Glomerular endothelial cell (primary cell): ENCODE results near the gene CPAMD8. TPM values are rescaled to one million over a fixed set of nuclear protein-coding genes. Genes with fewer than 3 reads are reported as not detected.

Experiments used
- DNase-seq: peaks from one replicate; pipeline ENCODE4 v3.0.0-alpha.2; 2011; ENCODE audit warnings: low read depth, low spot score; ENCODE audit errors: extremely low read depth
- total RNA-seq: library from RNA; depleted of rRNA; stranded (reverse); fragments of >200 nt; gene quantifications from 2 replicates; pipeline ENCODE4 v1.2.3, GENCODE V29; 2015

The CPAMD8 gene
- total RNA-seq, 1 donor from 2014 or later, result 4.4 TPM

DNA sequence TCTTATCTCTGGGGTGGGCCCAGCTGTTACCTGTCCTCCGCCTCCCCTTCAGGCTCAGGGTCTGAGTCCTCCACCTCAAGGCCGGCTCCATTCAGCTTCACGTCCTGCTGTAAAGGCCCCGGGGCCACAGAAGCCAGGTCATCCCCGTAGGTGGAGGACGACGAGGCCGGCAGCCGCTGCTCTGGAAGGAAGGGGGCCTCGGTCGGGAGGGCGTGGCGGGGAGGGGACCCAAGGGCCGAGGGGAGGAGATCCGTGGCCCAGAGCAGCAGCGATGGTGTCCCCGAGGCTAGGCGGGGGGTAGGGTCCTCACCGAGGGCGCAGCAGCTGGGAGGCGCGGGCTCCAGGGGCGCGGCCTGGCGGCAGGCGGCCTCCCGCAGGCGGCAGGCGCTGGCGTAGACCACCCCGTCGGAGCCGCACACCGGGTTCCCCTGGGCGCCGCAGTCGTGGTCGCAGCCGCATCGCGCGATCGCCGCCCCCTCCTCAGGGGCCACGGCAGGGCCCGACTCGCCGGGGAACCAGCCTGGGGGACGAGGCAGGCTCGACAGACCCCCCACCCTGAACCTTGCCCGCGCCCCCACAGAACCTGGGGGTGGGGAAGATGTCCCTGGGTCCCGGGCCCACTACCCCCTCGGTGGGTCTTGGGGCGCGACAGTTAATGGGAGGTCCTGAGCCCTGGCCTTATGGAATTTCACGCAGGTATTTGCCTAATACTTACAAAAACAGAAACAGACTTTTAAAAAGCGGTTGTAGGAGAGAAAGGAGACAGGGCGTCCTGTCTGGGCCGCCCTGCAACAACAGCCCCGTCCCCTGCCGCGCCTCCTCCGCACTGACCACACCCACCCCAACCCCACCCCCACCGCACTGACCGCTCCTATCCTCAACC, 130.2 kb downstream of the CPAMD8 start:
- no peak for DNase-seq

DNA sequence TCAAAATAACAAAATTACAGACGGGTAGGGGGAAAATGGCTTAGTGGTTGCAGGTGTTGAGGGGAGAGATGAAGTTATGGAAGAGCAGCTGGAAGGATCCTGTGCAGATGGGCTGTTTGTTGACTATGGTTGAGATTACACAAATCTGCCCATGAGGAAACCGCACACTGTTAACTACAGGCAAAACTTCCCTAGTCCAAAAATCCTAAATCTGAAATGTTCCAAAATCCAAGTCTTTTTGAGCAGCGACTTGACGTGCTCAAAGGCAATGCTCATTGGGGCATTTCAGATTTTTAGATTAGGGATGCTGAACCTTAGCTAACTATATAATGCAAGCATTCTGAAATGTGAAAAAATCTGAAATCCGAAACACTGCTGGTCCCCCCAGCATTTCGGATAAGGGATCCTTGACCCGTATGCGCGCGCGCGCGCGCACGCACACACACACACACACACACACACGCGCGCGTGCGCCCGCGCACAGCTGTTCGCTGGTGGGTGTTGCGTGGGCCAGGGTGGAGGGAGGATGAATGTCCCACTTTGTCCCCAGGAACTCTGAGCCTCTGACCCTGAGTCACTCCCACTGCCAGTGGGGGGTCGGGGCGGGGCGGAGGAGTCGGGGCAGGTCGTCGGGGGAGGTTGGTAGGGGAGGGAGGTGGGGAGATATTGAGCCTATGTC, 131.0 kb downstream of the CPAMD8 start:
- no peak for DNase-seq

DNA sequence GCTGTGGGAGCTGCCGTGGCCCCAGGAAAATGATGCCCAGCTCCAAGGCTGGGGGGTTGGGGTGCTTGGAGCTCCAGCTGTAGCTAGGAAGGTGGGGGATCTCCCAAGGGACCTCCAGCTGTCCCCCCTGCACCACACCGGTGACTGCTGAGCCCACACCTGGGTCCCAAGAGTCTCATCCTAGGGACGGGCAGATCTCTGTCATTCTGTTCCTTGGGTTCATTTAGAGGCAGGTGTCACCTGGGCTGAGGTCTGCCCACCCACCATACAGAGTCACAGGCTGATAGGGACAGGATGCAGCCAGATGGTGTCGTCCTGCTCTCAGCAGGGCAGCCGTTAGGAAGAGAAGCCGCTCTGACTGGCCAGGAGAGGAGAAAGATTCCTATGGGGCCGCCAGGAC, 132.5 kb downstream of the CPAMD8 start:
- no peak for DNase-seq

DNA sequence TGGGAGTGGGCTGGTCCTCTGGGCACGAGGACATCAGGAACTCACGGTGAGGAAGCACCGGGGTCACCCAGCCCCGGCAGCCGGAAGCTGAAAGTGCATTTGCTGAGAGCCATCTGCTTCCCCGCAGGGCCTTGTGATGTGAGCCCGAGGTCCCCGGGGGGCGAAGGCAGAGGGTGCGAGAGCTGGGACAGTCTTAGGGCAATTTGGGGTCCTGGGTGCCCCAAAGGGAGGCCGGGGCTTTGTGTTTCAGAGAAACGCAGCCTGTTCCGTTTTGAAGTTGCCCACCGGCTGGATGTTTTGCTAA, 133.0 kb downstream of the CPAMD8 start:
- no peak for DNase-seq

DNA sequence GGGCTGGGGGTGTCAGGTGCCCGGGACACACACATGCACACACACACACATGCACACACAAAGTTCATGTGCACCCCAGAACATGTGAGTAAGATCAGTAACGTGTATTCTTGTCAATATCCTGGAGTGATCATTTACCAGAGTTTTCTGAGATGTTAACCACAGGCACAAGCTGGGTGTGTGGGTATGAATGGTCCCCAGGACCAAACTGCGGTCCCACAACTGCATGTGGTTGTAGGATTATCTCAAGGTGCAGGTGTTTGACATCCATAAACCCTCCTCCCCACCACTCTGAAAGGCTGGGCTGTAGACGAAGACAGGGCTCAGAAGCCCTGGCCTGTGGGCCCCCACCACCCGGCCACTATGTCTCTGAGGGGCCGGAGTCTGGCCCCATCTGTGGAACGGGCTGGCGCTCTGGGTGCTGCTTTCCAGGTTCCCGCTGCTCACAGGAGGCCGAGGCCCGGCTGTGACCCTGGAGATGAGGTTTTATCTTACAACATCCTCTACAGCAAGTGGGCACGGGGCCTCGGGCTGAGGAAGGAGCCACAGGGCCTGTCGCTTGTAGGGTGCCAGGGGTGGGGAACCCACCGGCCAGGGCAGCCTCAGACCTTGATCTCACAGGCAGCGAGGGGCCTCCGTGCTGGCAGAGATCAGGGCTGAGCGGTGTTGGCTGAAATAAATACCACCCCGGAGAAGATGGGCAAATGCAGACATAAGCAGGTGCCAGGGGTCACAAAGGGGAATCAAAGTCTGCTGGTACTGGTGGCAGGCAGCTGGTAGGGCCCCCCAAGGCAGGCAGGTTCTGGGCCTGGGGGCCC, 133.5 kb downstream of the CPAMD8 start:
- DNase-seq, result no peak

DNA sequence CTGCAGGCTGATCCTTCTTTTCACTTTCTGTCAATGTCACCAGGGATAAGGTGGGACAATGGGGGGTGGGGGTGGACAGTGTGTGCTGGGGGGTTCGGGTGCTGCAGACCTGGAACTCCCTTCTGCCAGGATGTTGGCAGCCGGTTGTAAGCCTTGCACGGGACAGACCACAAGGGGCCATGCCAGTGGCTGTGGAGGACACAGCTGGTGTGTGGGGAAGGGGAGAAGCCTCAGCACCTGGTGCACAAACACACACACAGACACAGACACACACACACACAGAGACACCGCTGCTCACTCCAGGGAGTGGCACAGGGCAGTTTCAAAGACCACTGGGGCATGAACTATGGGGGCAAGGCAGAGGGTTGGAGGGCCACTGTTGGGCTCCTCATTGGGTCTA, 134.2 kb downstream of the CPAMD8 start:
- no peak for DNase-seq

DNA sequence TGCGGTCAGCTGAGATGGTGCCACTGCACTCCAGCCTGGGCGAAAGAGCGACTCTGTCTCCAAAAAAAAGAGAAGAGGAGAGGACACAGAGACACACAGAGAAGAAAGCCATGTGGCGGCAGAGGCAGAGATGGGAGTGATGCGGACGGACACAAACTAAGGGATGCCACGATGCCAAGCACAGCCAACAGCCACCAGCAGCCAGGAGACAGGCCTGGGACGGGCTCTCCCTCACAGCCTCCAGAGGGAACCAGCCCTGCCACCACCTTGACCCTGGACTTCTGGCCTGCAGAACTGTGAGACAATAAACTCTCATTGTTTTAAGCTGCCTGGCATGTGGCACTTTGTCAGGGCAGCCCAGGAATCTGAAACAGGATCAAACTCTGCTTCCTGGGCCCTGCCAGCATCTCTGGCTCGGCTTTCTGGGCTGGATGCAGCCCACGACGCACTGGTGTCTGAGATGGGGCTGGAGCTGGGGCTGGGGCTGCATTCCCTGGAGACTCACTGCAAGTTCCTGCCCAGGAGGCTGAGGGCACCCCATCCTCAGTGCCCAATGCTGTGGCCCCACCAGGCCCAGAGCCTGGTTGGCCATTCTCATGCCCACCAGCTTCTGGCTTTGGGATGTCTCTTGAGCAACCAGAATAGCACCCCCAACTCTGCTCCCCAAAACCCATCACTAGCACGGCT, 134.8 kb downstream of the CPAMD8 start:
- DNase-seq, result no peak

DNA sequence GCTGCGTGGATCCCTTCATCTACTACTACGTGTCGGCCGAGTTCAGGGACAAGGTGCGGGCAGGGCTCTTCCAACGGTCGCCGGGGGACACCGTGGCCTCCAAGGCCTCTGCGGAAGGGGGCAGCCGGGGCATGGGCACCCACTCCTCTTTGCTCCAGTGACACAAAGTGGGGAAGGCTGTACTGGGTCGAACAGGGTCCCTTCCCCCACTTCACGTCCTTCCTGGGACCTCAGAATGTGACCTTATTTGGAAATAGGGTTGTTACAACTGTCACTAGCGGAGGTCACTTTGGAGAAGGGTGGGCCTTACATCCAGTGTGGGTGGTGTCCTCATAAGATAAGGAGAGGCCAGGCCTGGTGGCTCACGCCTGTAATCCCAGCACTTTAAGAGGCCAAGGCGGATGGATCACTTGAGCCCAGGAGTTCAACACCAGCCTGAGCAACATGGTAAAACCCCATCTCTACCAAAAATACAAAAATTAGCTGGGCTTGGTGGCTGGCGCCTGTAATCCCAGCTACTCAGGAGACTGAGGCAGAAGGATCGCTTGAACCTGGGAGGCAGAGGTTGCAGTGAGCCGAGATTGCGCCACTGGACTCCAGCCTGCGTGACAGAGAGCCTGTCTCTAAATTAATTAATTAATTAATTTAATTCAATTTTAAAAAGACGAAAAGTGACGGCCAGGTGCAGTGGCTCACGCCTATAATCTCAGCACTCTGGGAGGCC, 136.0 kb downstream of the CPAMD8 start:
- DNase-seq, result no peak

DNA sequence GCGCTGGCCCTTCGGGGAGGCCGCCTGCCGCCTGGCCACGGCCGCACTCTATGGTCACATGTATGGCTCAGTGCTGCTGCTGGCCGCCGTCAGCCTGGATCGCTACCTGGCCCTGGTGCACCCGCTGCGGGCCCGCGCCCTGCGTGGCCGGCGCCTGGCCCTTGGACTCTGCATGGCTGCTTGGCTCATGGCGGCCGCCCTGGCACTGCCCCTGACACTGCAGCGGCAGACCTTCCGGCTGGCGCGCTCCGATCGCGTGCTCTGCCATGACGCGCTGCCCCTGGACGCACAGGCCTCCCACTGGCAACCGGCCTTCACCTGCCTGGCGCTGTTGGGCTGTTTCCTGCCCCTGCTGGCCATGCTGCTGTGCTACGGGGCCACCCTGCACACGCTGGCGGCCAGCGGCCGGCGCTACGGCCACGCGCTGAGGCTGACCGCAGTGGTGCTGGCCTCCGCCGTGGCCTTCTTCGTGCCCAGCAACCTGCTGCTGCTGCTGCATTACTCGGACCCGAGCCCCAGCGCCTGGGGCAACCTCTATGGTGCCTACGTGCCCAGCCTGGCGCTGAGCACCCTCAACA, 136.6 kb downstream of the CPAMD8 start:
- DNase-seq, result no peak

DNA sequence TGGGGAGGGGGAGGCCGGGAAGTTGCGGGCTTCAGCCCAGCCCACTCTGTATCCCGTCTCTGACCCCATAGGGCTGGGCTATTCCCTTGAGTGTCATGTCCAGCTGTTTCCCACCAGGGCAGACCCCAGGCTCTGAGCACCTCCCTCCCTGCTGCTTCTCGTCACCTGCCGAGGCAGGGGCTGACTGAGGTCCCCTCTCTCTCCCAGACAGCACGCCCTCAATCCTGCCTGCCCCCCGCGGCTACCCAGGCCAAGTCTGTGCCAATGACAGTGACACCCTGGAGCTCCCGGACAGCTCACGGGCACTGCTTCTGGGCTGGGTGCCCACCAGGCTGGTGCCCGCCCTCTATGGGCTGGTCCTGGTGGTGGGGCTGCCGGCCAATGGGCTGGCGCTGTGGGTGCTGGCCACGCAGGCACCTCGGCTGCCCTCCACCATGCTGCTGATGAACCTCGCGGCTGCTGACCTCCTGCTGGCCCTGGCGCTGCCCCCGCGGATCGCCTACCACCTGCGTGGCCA, 137.2 kb downstream of the CPAMD8 start:
- no peak for DNase-seq

DNA sequence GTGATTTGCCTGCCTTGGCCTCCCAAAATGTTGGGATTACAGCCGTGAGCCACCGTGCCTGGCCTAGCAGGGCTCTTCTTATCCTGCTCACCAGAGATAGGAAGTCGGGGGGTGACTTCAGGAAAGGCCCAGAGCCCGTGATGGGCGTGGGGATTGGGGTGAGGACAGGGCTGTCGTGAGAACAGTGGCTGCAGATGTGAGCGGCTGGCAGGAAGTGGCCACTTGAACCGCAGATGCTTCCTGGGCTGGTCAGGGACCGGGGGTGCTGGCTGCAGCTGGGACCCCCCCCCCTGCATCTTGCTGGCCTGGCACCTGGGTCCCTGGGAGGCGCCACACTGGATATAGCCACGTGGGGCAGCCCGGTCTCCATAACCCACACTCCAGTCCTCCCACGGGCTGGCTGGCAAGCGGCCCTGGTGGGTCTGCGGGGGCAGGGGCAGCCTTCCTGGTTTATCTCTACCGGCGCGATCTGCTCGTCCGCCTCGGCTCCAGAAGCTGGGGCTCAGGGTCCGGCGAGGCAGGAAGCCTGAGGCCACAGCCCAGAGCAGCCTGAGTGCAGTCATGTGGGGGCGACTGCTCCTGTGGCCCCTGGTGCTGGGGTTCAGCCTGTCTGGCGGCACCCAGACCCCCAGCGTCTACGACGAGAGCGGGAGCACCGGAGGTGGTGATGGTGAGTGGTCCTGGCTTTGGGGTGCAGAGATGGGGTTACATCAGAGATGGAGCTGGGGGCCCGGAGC, 137.8 kb downstream of the CPAMD8 start, which contains the start of gene F2RL3:
Gene F2RL3, plus strand, starts transcription at position 371 of the 737 bp plus-strand sequence. Its CDS starts 191 bp downstream, at position 562.
- no peak for DNase-seq

DNA sequence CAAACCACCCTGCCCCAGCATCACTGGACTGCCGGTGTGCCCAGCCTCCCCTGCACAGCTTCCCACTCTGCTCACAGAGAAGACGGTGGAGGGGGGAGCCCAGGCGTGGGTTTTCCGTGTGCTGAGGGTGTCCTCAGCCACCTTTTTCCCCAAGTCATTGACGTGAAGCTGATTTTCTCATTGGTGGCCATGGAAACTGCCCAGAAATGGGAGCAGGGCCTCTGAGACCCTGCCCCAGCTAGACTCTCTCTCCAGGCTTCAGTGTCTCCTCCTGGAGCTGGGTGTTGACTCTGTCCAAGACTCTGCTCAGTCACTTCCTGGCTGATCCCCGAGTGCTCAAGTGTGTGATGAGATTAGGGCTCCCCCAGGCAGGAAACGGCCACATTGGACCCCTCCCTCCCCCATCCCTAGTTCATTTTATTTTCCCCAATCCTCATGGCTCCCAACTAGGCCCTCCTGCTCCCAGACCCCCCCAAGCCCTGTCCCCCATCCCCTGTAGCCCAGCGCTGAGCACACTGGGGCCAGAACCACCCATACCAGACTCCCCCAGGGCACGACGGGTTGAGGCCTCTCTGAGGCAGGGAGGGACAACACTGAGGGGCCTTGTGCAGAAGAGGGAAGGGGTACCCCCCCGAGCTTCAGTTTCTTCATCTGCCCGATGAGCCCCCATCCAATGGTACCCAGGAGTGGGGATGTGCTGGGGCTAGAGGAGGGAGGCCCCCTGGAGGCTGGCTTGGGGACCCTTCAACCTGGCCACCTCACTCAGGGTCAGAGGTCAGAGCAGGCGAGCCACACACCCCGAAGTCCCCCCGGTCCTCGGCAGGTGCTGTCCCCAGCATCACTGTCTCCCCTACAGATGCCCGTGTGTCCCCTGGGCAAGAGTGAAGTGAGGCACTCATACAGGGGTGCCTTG, 139.0 kb downstream of the CPAMD8 start:
- no peak for DNase-seq

DNA sequence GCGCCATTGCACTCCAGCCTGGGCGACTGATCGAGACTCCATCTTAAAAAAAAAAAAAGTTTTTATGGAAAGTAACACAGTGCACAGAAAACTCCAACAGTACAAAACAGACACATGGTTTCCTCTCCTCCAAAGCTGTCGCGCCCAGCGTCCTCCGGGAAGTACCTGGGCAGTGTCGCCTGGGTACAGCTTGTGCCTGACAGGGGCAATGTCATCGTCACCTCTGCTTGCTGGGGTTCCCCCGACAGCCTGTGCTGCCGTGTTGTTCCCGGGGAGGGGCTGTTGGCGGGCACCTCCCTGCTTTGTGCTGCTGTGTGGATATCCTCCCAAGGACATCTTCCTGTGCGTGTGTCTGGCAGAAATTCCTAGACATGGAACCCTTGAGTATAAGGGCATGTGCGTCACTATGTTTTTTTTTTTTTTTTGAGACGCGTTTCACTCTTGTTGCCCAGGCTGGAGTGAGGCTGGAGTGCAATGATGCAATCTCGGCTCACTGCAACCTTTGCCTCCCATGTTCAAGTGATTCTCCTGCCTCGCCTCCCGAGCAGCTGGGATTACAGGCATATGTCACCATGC, 140.2 kb downstream of the CPAMD8 start:
- DNase-seq, result no peak

DNA sequence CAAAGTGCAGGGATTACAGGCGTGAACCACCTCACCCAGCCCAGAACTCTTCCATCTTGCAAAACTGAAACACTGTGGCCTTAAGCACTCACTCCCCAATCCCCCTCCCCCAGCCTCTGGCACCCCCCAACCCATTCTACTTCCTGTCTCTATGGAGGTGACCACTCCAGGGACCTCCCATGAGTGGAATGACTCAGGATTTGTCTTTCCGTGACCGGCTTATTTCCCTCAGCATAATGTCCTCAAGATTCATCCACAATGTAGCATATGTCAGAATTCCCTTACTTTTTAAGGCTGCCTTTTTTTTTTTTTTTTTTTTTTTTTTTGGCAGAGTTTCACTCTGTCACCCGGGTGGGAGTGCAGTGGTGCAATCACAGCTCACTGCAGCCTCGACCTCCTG, 141.4 kb downstream of the CPAMD8 start:
- DNase-seq, result no peak

DNA sequence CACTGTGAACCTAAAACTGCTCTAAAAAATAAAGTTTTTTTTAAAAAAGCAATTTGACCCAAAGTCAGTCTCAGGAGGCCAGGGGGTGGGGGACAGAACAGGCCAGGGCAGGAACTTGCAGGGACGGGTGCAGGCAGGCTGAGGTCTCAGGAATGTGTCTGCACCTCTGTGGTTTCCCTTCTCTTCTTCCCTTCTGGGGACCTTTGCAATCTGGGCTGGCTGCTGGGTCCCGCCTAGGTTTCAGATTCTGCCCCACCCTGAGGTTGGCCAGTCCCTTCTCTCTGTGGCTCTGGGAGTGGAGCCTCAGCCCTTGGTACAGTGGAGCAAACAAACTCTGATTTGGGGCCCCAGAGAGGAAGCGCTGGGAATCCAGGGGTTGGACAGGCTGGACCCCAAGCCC, 143.1 kb downstream of the CPAMD8 start:
- DNase-seq, result no peak

DNA sequence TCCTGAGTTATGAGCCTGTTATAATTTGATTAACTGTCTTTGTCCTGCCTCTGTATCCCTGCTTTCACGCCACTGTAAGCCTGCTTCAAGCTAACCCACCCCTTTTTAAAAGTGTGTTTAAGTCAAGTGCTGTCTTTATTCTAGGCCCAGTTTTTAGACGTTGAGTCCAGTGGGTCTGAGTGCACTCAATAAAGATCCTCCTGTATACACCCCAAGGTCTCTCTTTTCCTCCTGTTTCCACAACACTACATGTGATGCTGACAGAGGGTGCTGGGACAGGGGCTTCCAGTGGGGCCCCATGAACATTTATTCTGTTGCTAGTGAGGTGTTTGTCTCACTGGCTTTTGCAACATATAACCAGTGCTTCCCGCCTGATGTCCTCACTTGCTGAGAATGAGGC, 144.5 kb downstream of the CPAMD8 start:
- no peak for DNase-seq

DNA sequence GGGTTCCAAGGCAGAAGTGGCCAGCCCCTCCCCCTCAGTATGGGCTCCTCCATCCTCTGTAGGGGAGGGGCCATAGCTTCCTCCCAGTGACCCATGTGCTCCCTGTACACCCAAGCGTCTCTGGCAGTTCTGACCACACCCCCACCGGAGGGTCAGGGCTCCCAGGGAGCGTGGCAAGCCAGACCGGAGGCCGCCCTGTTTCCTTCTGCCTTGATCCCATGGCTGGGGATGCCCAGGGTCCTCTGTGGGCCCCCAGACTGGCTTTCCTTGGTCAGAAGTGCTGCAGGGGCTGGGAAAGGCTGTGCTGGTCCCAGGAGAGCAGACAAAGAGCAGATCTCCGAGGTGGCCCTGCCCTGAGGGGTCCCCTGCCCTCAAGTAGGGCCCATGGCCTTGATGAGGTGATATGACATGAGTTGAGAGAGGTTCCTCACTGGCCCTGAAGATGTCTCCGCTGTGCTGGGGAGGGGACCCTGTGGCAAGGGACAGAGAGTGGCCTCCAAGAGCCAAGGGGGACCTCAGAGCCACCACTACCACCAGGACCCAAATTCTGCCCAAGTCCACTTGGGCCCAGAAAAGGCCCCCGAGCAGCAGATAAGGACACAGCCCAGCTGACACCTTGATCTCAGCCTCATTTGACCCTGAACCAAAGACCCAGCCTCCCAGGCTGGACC, 145.6 kb downstream of the CPAMD8 start:
- DNase-seq, result no peak
